ENCODE data around the gene PMM1. TPM values are rescaled to one million over a fixed set of nuclear protein-coding genes. Genes with fewer than 3 reads are reported as not detected.
"Not testable (repeated sequence)": the region's sequence is repeated elsewhere in the genome, so short reads cannot be mapped to it uniquely, and the experiment has no call there.

Gene PMM1
- total RNA-seq, 1 experiment from 2014 or later = 30.5 TPM

DNA sequence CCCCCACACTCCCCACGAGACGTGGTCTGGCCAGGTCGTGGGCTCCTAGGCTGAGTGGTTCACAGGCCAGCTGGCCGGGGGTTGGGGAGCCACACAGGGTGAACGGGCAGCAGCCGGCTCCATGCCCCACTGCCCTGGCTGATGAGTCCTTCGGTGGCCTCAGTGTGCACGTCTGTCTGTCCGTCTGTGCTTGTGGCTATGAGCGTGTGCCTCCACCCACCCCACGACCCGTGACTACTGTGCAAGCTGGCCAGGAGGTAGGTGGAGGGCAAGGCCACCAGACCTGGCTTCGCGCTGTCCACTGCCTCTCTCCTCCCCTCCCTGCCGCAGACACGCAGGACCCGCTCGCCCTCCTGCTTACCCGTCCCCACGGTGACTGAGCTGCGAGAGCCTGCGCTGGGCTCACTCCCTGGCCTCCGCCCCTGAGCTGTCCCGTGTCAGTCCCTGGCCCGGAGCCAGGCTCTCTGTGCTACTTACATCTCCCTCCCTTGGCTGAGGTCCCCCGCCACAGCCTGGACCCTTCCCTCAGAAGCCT is 14.7 kb downstream of the PMM1 start:
- intact Hi-C loops (cut with micrococcal nuclease; ENCODE audit: unreplicated experiment) (no loop called here), in situ Hi-C loops (cut with HindIII; ENCODE audit: low pct_unique_long_range_greater_than_20kb, low sequenced_read_pairs) (no loop called here)
- no peaks in the 10 kb centered on the region for H3K27me3 ChIP-seq (ENCODE audit: control insufficient read depth, insufficient read depth, low read length)
- H3K9me3 ChIP-seq (ENCODE audit: control insufficient read depth, insufficient read depth, low read depth, low read length) = no peaks in the 10 kb centered on the region
- H3K27ac ChIP-seq (ENCODE audit: low read length) = no peak overlapping the region
- H3K36me3 ChIP-seq (ENCODE audit: control insufficient read depth, insufficient read depth, low read length) = no peaks in the 10 kb centered on the region
- no peak overlapping the region for H3K4me3 ChIP-seq (ENCODE audit: low read depth in 2 of 2, low read length in 2 of 2)
- H3K4me1 ChIP-seq (ENCODE audit: control insufficient read depth, insufficient read depth, low read length) = no peaks in the 10 kb centered on the region; the same call in 1 of the 2 replicates
- TF ChIP-seq, protein P1, sequence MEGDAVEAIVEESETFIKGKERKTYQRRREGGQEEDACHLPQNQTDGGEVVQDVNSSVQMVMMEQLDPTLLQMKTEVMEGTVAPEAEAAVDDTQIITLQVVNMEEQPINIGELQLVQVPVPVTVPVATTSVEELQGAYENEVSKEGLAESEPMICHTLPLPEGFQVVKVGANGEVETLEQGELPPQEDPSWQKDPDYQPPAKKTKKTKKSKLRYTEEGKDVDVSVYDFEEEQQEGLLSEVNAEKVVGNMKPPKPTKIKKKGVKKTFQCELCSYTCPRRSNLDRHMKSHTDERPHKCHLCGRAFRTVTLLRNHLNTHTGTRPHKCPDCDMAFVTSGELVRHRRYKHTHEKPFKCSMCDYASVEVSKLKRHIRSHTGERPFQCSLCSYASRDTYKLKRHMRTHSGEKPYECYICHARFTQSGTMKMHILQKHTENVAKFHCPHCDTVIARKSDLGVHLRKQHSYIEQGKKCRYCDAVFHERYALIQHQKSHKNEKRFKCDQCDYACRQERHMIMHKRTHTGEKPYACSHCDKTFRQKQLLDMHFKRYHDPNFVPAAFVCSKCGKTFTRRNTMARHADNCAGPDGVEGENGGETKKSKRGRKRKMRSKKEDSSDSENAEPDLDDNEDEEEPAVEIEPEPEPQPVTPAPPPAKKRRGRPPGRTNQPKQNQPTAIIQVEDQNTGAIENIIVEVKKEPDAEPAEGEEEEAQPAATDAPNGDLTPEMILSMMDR (IDR thresholded peaks at IDR 0.05) = no peak
- TF ChIP-seq, protein P2, sequence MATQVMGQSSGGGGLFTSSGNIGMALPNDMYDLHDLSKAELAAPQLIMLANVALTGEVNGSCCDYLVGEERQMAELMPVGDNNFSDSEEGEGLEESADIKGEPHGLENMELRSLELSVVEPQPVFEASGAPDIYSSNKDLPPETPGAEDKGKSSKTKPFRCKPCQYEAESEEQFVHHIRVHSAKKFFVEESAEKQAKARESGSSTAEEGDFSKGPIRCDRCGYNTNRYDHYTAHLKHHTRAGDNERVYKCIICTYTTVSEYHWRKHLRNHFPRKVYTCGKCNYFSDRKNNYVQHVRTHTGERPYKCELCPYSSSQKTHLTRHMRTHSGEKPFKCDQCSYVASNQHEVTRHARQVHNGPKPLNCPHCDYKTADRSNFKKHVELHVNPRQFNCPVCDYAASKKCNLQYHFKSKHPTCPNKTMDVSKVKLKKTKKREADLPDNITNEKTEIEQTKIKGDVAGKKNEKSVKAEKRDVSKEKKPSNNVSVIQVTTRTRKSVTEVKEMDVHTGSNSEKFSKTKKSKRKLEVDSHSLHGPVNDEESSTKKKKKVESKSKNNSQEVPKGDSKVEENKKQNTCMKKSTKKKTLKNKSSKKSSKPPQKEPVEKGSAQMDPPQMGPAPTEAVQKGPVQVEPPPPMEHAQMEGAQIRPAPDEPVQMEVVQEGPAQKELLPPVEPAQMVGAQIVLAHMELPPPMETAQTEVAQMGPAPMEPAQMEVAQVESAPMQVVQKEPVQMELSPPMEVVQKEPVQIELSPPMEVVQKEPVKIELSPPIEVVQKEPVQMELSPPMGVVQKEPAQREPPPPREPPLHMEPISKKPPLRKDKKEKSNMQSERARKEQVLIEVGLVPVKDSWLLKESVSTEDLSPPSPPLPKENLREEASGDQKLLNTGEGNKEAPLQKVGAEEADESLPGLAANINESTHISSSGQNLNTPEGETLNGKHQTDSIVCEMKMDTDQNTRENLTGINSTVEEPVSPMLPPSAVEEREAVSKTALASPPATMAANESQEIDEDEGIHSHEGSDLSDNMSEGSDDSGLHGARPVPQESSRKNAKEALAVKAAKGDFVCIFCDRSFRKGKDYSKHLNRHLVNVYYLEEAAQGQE (IDR thresholded peaks at IDR 0.05; ENCODE audit: insufficient read depth in 1 of 2, low read depth in 2 of 2, low read length in 1 of 2) = no peak
- TF ChIP-seq SIN3A (IDR thresholded peaks at IDR 0.05; ENCODE audit: borderline replicate concordance, insufficient read depth, low read depth, low read length) = no peak
- TF ChIP-seq POLR2AphosphoS5 (IDR thresholded peaks at IDR 0.05; ENCODE audit: low read depth, low read length) = no peak
- TF ChIP-seq TCF7L2 (IDR thresholded peaks at IDR 0.05; ENCODE audit: low read depth, low read length) = no peak
- ChIA-PET CTCF (no interaction called here), POLR2A (no interaction called here)
- DNase-seq (ENCODE audit: low read depth, low spot score) (no peak), ATAC-seq (no peak)
- no TSS peak for BruUV-seq (replicated peaks)

DNA sequence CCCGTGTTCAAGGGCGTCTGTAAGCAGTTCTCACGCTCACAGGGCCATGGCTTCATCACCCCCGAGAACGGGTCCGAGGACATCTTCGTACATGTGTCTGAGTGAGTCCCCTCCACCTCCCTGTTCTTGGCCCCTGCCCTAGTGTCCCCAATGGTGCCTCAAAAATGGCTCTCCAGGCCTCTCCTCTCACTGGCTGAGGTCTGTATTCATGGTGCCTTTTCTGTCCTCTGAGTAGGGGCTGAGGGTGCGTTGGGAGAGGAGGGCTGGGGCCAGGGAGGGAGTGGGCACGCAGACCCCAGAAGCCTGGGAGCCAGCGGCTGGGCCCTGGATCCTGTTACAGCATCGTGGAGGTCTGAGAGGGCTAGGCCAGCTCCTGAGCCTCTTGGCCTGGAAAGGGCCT is 16.0 kb downstream of the PMM1 start:
- ChIA-PET CTCF (no interaction called here), POLR2A (no interaction called here)
- DNase-seq (ENCODE audit: low read depth, low spot score) = no peak
- TF ChIP-seq POLR2AphosphoS5 (IDR thresholded peaks at IDR 0.05; ENCODE audit: low read depth, low read length) (no peak), TCF7L2 (IDR thresholded peaks at IDR 0.05; ENCODE audit: low read depth, low read length) (no peak), SIN3A (IDR thresholded peaks at IDR 0.05; ENCODE audit: borderline replicate concordance, insufficient read depth, low read depth, low read length) (no peak)
- TF ChIP-seq, protein P2 (IDR thresholded peaks at IDR 0.05; ENCODE audit: insufficient read depth in 1 of 2, low read depth in 2 of 2, low read length in 1 of 2) = no peak
- TF ChIP-seq, protein P1 (IDR thresholded peaks at IDR 0.05) = no peak
- intact Hi-C loops (cut with micrococcal nuclease; ENCODE audit: unreplicated experiment) (no loop called here), in situ Hi-C loops (cut with HindIII; ENCODE audit: low pct_unique_long_range_greater_than_20kb, low sequenced_read_pairs) (no loop called here)
- Histone ChIP-seq H3K9me3 (ENCODE audit: control insufficient read depth, insufficient read depth, low read depth, low read length) (no peaks in the 10 kb centered on the region), H3K4me3 (ENCODE audit: low read depth in 2 of 2, low read length in 2 of 2) (no peak overlapping the region), H3K27me3 (ENCODE audit: control insufficient read depth, insufficient read depth, low read length) (no peaks in the 10 kb centered on the region), H3K27ac (ENCODE audit: low read length) (no peak overlapping the region), H3K4me1 (ENCODE audit: control insufficient read depth, insufficient read depth, low read length) (no peaks in the 10 kb centered on the region; the same call in 1 of the 2 replicates), H3K36me3 (ENCODE audit: control insufficient read depth, insufficient read depth, low read length) (no peaks in the 10 kb centered on the region)
- BruUV-seq (replicated peaks) = no TSS peak
- ATAC-seq = no peak

DNA sequence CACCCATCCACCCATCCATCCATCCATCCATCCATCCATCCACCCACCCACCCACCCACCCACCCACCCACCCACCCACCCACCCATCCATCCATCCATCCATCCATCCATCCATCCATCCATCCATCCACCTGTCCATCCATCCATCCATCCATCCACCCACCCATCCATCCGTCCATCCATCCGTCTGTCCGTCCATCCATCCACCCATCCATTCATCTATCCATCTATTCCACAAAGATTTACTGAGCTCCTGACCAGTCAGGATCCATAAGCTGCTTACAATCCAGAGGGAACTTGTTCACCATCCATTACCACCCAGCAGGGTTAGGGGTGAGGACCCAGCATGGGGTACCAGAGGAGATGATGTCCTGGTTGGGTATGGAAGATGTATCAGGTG is 17.3 kb downstream of the PMM1 start:
- H3K9me3 ChIP-seq (ENCODE audit: control insufficient read depth, insufficient read depth, low read depth, low read length); H3K36me3 ChIP-seq (ENCODE audit: control insufficient read depth, insufficient read depth, low read length); in situ Hi-C loops (cut with HindIII; ENCODE audit: low pct_unique_long_range_greater_than_20kb, low sequenced_read_pairs); CTCF ChIA-PET; H3K4me3 ChIP-seq (ENCODE audit: low read depth in 2 of 2, low read length in 2 of 2); BruUV-seq (replicated peaks); ATAC-seq; intact Hi-C loops (cut with micrococcal nuclease; ENCODE audit: unreplicated experiment); H3K27me3 ChIP-seq (ENCODE audit: control insufficient read depth, insufficient read depth, low read length); H3K4me1 ChIP-seq (ENCODE audit: control insufficient read depth, insufficient read depth, low read length); DNase-seq (ENCODE audit: low read depth, low spot score); H3K27ac ChIP-seq (ENCODE audit: low read length): not testable (repeated sequence)
- POLR2A ChIA-PET = interaction anchor here (1.1 kb wide), 1 partner anchor 17 kb away, joined by 5 read pairs; the partner anchor contains the start of gene PMM1
